ENCODE results near the gene SHROOM3.

DNA sequence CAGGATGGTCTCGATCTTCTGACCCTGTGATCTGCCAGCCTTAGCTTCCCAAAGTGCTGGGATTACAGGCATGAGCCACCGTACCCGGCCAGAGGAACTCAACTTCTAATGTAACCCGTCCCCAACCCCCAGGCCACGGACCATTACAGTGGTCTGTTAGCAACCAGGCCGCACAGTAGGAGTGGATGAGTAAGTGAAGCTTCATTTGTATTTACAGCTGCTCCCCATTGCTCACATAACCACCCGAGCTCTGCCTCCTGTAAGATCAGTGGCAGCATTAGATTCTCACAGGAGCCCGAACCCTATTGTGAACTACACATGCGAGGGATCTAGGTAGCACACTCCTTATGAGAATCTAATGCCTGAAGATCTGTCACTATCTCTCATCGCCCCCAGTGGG lies 119.6 kb downstream of the SHROOM3 start:
- TF ChIP-seq, protein P1, sequence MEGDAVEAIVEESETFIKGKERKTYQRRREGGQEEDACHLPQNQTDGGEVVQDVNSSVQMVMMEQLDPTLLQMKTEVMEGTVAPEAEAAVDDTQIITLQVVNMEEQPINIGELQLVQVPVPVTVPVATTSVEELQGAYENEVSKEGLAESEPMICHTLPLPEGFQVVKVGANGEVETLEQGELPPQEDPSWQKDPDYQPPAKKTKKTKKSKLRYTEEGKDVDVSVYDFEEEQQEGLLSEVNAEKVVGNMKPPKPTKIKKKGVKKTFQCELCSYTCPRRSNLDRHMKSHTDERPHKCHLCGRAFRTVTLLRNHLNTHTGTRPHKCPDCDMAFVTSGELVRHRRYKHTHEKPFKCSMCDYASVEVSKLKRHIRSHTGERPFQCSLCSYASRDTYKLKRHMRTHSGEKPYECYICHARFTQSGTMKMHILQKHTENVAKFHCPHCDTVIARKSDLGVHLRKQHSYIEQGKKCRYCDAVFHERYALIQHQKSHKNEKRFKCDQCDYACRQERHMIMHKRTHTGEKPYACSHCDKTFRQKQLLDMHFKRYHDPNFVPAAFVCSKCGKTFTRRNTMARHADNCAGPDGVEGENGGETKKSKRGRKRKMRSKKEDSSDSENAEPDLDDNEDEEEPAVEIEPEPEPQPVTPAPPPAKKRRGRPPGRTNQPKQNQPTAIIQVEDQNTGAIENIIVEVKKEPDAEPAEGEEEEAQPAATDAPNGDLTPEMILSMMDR (IDR thresholded peaks at IDR 0.05): no peak
- no peak for TF ChIP-seq POLR2A (IDR thresholded peaks at IDR 0.05)

Data from body of pancreas (tissue), 4 donors.